GM12878 (cell line): ENCODE data around the gene C21orf58. TPM values are rescaled to one million over a fixed set of nuclear protein-coding genes. Genes with fewer than 3 reads are reported as not detected.

Experiments
- ATAC-seq: fragments of 200-7000 bp; cut with Tn5 transposase; 3 replicates; pipeline ENCODE4 v1.9.1; 2020; ENCODE audit warnings: mild to moderate bottlenecking, moderate library complexity
- BruUV-seq: library from RNA; stranded (reverse); fragments of 400-500 nt; replicated peaks from 2 replicates; lab custom pipeline; 2021; lab: Mats Ljungman, UMichigan
- CTCF ChIA-PET: fragments of 300-600 bp; sonication (Branson Sonifier 250); formaldehyde crosslinking; extraction: SDS; loops from one replicate; lab custom pipeline; 2021; ENCODE audit warnings: inconsistent platforms; lab: Yijun Ruan, JAX
- POLR2A ChIA-PET: fragments of 350-600 bp; formaldehyde crosslinking; extraction: SDS; loops from one replicate; lab custom pipeline; 2021; ENCODE audit warnings: inconsistent platforms; lab: Charles Lee
- RAD21 ChIA-PET: fragments of 300-600 bp; sonication (Branson Sonifier 250); formaldehyde crosslinking; loops from one replicate; lab custom pipeline; 2023; ENCODE audit warnings: antibody characterized with exemption; ENCODE audit not compliant: unreplicated experiment; lab: Charles Lee
- SMC1A ChIA-PET: fragments of 300-600 bp; sonication (Branson Sonifier 250); formaldehyde crosslinking; loops from one replicate; lab custom pipeline; 2023; ENCODE audit not compliant: unreplicated experiment, uncharacterized antibody; lab: Charles Lee
- DNase-seq: peaks from one replicate; pipeline ENCODE4 v3.0.0-alpha.2; 2011; ENCODE audit warnings: low read depth, low spot score
- FAIRE-seq: peaks from 3 replicates; lab custom pipeline; 2011; peaks lifted over from hg19 to GRCh38; lab: Jason Lieb, UNC
- H2AFZ ChIP-seq: 2 replicates; pipeline ENCODE4 v1.6.0; 2011; ENCODE audit warnings: low read depth, low read length, control low read depth; ENCODE audit not compliant: control insufficient read depth
- H3K27ac ChIP-seq: 2 replicates; pipeline ENCODE4 v1.5.1; 2011; ENCODE audit warnings: control low read depth; ENCODE audit not compliant: control insufficient read depth, insufficient read depth
- H3K27me3 ChIP-seq, 2 experiments: replicated peaks in 1 of 2; 2 replicates each; pipeline versions ENCODE4 v1.6.0 to v1.6.1; 2011; ENCODE audit warnings: low read length in 1 of 2; ENCODE audit not compliant: control insufficient read depth in 2 of 2, insufficient read depth in 2 of 2
- H3K36me3 ChIP-seq, 2 experiments: 2 replicates each; pipeline ENCODE4 v1.5.1; 2011; ENCODE audit warnings: low read length in 1 of 2; ENCODE audit not compliant: control insufficient read depth in 2 of 2, insufficient read depth in 2 of 2
- H3K4me1 ChIP-seq: 2 replicates; pipeline ENCODE4 v1.6.1; 2011; ENCODE audit warnings: mild to moderate bottlenecking, low read length, moderate library complexity, mixed read lengths; ENCODE audit not compliant: control insufficient read depth, insufficient read depth
- H3K4me2 ChIP-seq: 2 replicates; pipeline ENCODE4 v1.6.0; 2011; ENCODE audit warnings: control low read depth; ENCODE audit not compliant: control insufficient read depth, insufficient read depth
- H3K4me3 ChIP-seq: fragments of 200-600 bp; sonication (generic); 2 replicates; pipeline ENCODE4 v1.5.1; 2016
- H3K79me2 ChIP-seq: 2 replicates; pipeline ENCODE4 v1.6.0; 2011; ENCODE audit warnings: low read length; ENCODE audit not compliant: control insufficient read depth, insufficient read depth
- H3K9ac ChIP-seq: 2 replicates; pipeline ENCODE4 v1.8.0; 2011; ENCODE audit warnings: low read length, control low read depth, mixed read lengths; ENCODE audit not compliant: control insufficient read depth, insufficient read depth
- H3K9me3 ChIP-seq: replicated peaks from 3 replicates; pipeline ENCODE4 v1.5.1; 2011; ENCODE audit warnings: mild to moderate bottlenecking, low read length; ENCODE audit not compliant: control insufficient read depth, insufficient read depth
- H4K20me1 ChIP-seq: 2 replicates; pipeline ENCODE4 v1.6.0; 2011; ENCODE audit not compliant: control insufficient read depth, insufficient read depth
- BRCA1 ChIP-seq: IDR thresholded peaks from 2 replicates; pipeline ENCODE4 v1.6.1; 2011; ENCODE audit warnings: low read depth, low read length, improper control_type of control experiment
- E2F8 ChIP-seq: fragments of 450-650 bp; IDR thresholded peaks from 2 replicates; pipeline ENCODE4 v1.6.1; 2018; ENCODE audit warnings: mild to moderate bottlenecking, low read depth, moderate library complexity; ENCODE audit not compliant: partially characterized antibody
- FOXK2 ChIP-seq: fragments of 450-650 bp; IDR thresholded peaks from 2 replicates; pipeline ENCODE4 v1.6.1; 2017; ENCODE audit warnings: mild to moderate bottlenecking, moderate library complexity
- HDGF ChIP-seq: fragments of 450-650 bp; IDR thresholded peaks from 2 replicates; pipeline ENCODE4 v1.6.1; 2016; ENCODE audit warnings: antibody characterized with exemption
- JUND ChIP-seq: IDR thresholded peaks from 2 replicates; pipeline ENCODE4 v1.6.1; 2012; ENCODE audit warnings: low read depth, mild to moderate bottlenecking, low read length, improper control_type of control experiment, moderate library complexity
- MEF2B ChIP-seq: fragments of 450-650 bp; IDR thresholded peaks from 2 replicates; pipeline ENCODE4 v1.6.1; 2018; ENCODE audit warnings: mild to moderate bottlenecking, moderate library complexity; ENCODE audit not compliant: partially characterized antibody, poor library complexity, severe bottlenecking
- NFIC ChIP-seq: IDR thresholded peaks from 2 replicates; pipeline ENCODE4 v1.6.1; 2012; ENCODE audit warnings: low read depth, mild to moderate bottlenecking, inconsistent platforms, low read length, moderate library complexity
- NR2C1 ChIP-seq: fragments of 450-650 bp; IDR thresholded peaks from 2 replicates; pipeline ENCODE4 v1.6.1; 2017; ENCODE audit warnings: antibody characterized with exemption, mild to moderate bottlenecking, moderate library complexity
- RBBP5 ChIP-seq: fragments of 200-600 bp; sonication (generic); conservative IDR thresholded peaks from 2 replicates; pipeline ENCODE4 v1.6.1; 2016
- SP1 ChIP-seq: IDR thresholded peaks from one replicate; pipeline ENCODE4 v1.6.1; 2011; ENCODE audit warnings: low read depth, low read length
- SPI1 ChIP-seq: IDR thresholded peaks from 2 replicates; pipeline ENCODE4 v1.6.1; 2011; ENCODE audit warnings: low read depth, mild to moderate bottlenecking, low read length, moderate library complexity, borderline replicate concordance; ENCODE audit not compliant: insufficient read depth
- SREBF2 ChIP-seq: IDR thresholded peaks from 2 replicates; pipeline ENCODE4 v1.6.1; 2012; ENCODE audit warnings: mild to moderate bottlenecking, low read length
- TBL1XR1 ChIP-seq: IDR thresholded peaks from 2 replicates; pipeline ENCODE4 v1.6.1; 2012; ENCODE audit warnings: low read depth, low read length, improper control_type of control experiment
- ZNF217 ChIP-seq: fragments of 450-650 bp; IDR thresholded peaks from 2 replicates; pipeline ENCODE4 v1.6.1; 2017; ENCODE audit warnings: antibody characterized with exemption, mild to moderate bottlenecking
- WGBS: methylation state at CpG from one replicate; pipeline ENCODE4 v1.1.6; 2016; ENCODE audit warnings: low lambda C conversion rate; ENCODE audit not compliant: insufficient replicate concordance, insufficient coverage; ENCODE audit errors: missing lambda C conversion rate; 5-methylcytosine and 5-hydroxymethylcytosine counted together
- in situ Hi-C: fragments of 300-500 bp; cut with MboI; formaldehyde crosslinking; loops from 9 replicates; pipeline ENCODE4 v1.14.3; 2018; ENCODE audit warnings: mixed read lengths
- intact Hi-C: fragments of 100-400 bp; cut with micrococcal nuclease; formaldehyde crosslinking; loops from one replicate; pipeline ENCODE4 v1.14.2; 2022; ENCODE audit not compliant: unreplicated experiment
- polyA plus RNA-seq, 11 experiments: library from polyadenylated mRNA; depleted of rRNA in 4 of 11; unstranded in 6 of 11; stranded (reverse) in 5 of 11; fragments of >200 nt; fragmentation: Nextera tagmentation in 4 of 11; fragmentation: Illumina TruSeq in 1 of 11; extraction: Ambion mirVana in 4 of 11; extraction: Trizol in 1 of 11; gene quantifications; 1 replicate in 1 of 11; 2 replicates in 10 of 11; pipeline versions ENCODE4 v1.2.1 to v1.2.3, GENCODE V29; 2011 to 2016; ENCODE audit warnings: inconsistent platforms in 2 of 11, missing spikeins in 2 of 11, low read depth in 1 of 11
- total RNA-seq, 4 experiments: library from RNA; depleted of rRNA in 3 of 4; stranded (reverse); fragments of >200 nt in 3 of 4; fragmentation: Illumina TruSeq in 1 of 4; extraction: Trizol in 1 of 4; gene quantifications; 2 replicates each; pipeline versions ENCODE4 v1.2.1 to v1.2.3, GENCODE V29; 2013 to 2021
- TF ChIP-seq, protein P1 (sequence below): IDR thresholded peaks from 2 replicates; pipeline ENCODE4 v1.6.1; 2012; ENCODE audit warnings: low read length, inconsistent platforms

Gene C21orf58
- total and polyA plus RNA-seq, 10 of the 15 experiments (the other 5 are each of a cell fraction or from before 2014, with no cell fraction given), result 1.1 to 22.3 (median 11.8) TPM

DNA sequence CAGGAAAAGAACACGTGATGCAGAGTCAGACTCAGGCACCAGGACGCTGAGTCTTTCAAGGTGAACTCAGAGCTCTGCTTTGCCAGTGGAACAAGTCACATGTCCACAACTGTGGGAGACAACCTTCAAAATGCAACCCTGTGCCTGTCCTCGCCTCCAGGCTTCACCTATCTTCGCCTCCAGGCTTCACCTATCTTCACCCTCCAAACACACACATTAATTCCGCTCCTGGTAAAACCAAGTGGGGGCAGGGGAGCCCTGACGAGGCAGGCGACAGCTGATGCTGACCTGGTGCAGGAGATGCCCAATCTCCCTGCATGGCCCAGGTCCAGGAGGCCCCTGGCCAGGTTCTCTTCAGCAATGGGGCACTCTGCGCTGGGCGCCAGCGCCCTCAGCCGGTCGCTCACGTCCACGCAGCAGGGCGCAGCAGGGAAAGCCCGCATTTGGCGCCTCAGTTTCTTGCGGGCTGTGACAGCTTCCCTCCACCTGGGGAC is 67.1 kb downstream of the C21orf58 start:
- H3K4me1 ChIP-seq, result peaks cover 8% of the 10 kb centered on the region
- no peaks in the 10 kb centered on the region for H3K79me2 ChIP-seq
- in situ Hi-C loops (no loop called here), intact Hi-C loops (no loop called here)
- no peaks in the 10 kb centered on the region; the same call in 2 of the 3 replicates for H3K9me3 ChIP-seq
- WGBS, result 90% methylated on average over 18 of the region's 18 CpGs
- BruUV-seq, result no TSS peak
- FAIRE-seq, result no peak
- POLR2A ChIA-PET, result no interaction called here
- H3K4me3 ChIP-seq, result no peak overlapping the region
- H2AFZ ChIP-seq, result no peak overlapping the region
- SMC1A ChIA-PET, result no interaction called here
- H3K27ac ChIP-seq, result no peak overlapping the region
- no peak overlapping the region for H3K9ac ChIP-seq
- no peaks in the 10 kb centered on the region for H4K20me1 ChIP-seq
- no peaks in the 10 kb centered on the region for H3K27me3 ChIP-seq
- CTCF ChIA-PET, result interaction anchor here (0.6 kb wide), 1 partner anchor 29 kb away, joined by 3 read pairs; the partner anchor contains the start of gene YBEY
- no peak overlapping the region for H3K4me2 ChIP-seq
- RAD21 ChIA-PET, result no interaction called here
- no peak for TF ChIP-seq JUND
- no peak for TF ChIP-seq MEF2B
- TF ChIP-seq NFIC, result no peak
- TF ChIP-seq TBL1XR1, result no peak
- TF ChIP-seq SP1, result no peak
- no peak for TF ChIP-seq SPI1
- no peak for TF ChIP-seq SREBF2
- TF ChIP-seq FOXK2, result no peak
- TF ChIP-seq, all 136 proteins: peak for 0
- peaks cover 39 to 44% of the 10 kb centered on the region in 2 experiments for H3K36me3 ChIP-seq
- DNase-seq (no peak), ATAC-seq (no peak)

- Histone ChIP-seq H3K4me2 (no peak overlapping the region), H3K79me2 (no peaks in the 10 kb centered on the region), H3K9me3 (no peaks in the 10 kb centered on the region; the same call in 2 of the 3 replicates), H4K20me1 (no peaks in the 10 kb centered on the region), H3K9ac (no peak overlapping the region), H3K27ac (no peak overlapping the region), H3K4me1 (peaks cover 8% of the 10 kb centered on the region), H3K4me3 (no peak overlapping the region), H2AFZ (no peak overlapping the region), H3K36me3 (peaks cover 41 to 42% of the 10 kb centered on the region in 2 experiments), H3K27me3 (no peaks in the 10 kb centered on the region)
- in situ Hi-C loops (no loop called here), intact Hi-C loops (loop anchor here (2.0 kb wide), 1 partner anchor 29 kb away; the partner anchor contains the start of gene MCM3AP)
- ChIA-PET POLR2A (no interaction called here), CTCF (no interaction called here), SMC1A (no interaction called here), RAD21 (interaction anchor here (3.5 kb wide), 1 partner anchor 28 kb away, joined by 19 read pairs; the partner anchor contains the start of gene LSS)
- 99% methylated on average over 6 of the region's 6 CpGs for WGBS
- FAIRE-seq (no peak), DNase-seq (no peak), ATAC-seq (no peak)
- no TSS peak for BruUV-seq
- TF ChIP-seq BRCA1 (no peak), TBL1XR1 (no peak), ZNF217 (no peak), SP1 (no peak), RBBP5 (no peak), HDGF (no peak), NR2C1 (no peak), E2F8 (no peak)
- TF ChIP-seq, protein P1, sequence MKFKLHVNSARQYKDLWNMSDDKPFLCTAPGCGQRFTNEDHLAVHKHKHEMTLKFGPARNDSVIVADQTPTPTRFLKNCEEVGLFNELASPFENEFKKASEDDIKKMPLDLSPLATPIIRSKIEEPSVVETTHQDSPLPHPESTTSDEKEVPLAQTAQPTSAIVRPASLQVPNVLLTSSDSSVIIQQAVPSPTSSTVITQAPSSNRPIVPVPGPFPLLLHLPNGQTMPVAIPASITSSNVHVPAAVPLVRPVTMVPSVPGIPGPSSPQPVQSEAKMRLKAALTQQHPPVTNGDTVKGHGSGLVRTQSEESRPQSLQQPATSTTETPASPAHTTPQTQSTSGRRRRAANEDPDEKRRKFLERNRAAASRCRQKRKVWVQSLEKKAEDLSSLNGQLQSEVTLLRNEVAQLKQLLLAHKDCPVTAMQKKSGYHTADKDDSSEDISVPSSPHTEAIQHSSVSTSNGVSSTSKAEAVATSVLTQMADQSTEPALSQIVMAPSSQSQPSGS, result no peak
Observed at GRCh38 chr21:46255758-46256337, 67.8 kb downstream of the C21orf58 start.
